SK-N-SH treated with all-trans-retinoic acid at 6 μM for 48 hours (cell line): ENCODE data around the gene ATP10B.

ENCODE experiments used
- ATAC-seq: fragments of 200-7000 bp; cut with Tn5 transposase; 3 replicates; pipeline ENCODE4 v1.9.1; 2020; ENCODE audit warnings: mild to moderate bottlenecking, moderate library complexity
- ARNTL ChIP-seq: fragments of 450-650 bp; formaldehyde crosslinking; IDR thresholded peaks from 2 replicates; pipeline ENCODE4 v1.5.0; 2020; ENCODE audit warnings: low read depth, mild to moderate bottlenecking, moderate library complexity, borderline replicate concordance
- BACH2 ChIP-seq: fragments of 250-450 bp; sonication (Bioruptor Pico); IDR thresholded peaks from 2 replicates; pipeline ENCODE4 v1.9.0; 2021; ENCODE audit warnings: mild to moderate bottlenecking, borderline replicate concordance
- CSDC2 ChIP-seq: fragments of 250-450 bp; sonication (Bioruptor Pico); IDR thresholded peaks from 2 replicates; pipeline ENCODE4 v1.5.0; 2020; ENCODE audit warnings: mild to moderate bottlenecking, moderate library complexity
- CSRNP3 ChIP-seq: fragments of 250-450 bp; sonication (Bioruptor Pico); IDR thresholded peaks from 2 replicates; pipeline ENCODE4 v1.5.1; 2021; ENCODE audit warnings: mild to moderate bottlenecking, moderate library complexity
- ESRRG ChIP-seq: fragments of 250-450 bp; sonication (Bioruptor Pico); IDR thresholded peaks from 2 replicates; pipeline ENCODE4 v1.6.1; 2021; ENCODE audit warnings: mild to moderate bottlenecking
- GLIS3 ChIP-seq: fragments of 250-450 bp; sonication (Bioruptor Pico); IDR thresholded peaks from 2 replicates; pipeline ENCODE4 v1.5.0; 2020; ENCODE audit warnings: mild to moderate bottlenecking, moderate library complexity
- ISL1 ChIP-seq: fragments of 250-450 bp; sonication (Bioruptor Pico); IDR thresholded peaks from 2 replicates; pipeline ENCODE4 v2.1.2; 2022; ENCODE audit warnings: mild to moderate bottlenecking, moderate library complexity
- OSR1 ChIP-seq: fragments of 250-450 bp; sonication (Bioruptor Pico); IDR thresholded peaks from 2 replicates; pipeline ENCODE4 v1.8.0; 2022; ENCODE audit warnings: moderate library complexity, mild to moderate bottlenecking, inconsistent platforms
- PATZ1 ChIP-seq: fragments of 250-450 bp; sonication (Bioruptor Pico); IDR thresholded peaks from 2 replicates; pipeline ENCODE4 v1.8.0; 2020; ENCODE audit warnings: mild to moderate bottlenecking, moderate library complexity, borderline replicate concordance
- POU6F1 ChIP-seq: fragments of 250-450 bp; sonication (Bioruptor Pico); IDR thresholded peaks from 2 replicates; pipeline ENCODE4 v1.8.0; 2021; ENCODE audit warnings: low read depth, mild to moderate bottlenecking, moderate library complexity, borderline replicate concordance
- PPARA ChIP-seq: fragments of 250-450 bp; sonication (Bioruptor Pico); IDR thresholded peaks from 2 replicates; pipeline ENCODE4 v1.5.0; 2020; ENCODE audit warnings: mild to moderate bottlenecking, borderline replicate concordance
- TCF4 ChIP-seq: fragments of 250-450 bp; sonication (Bioruptor Pico); IDR thresholded peaks from 2 replicates; pipeline ENCODE4 v1.8.0; 2021; ENCODE audit warnings: mild to moderate bottlenecking, moderate library complexity, borderline replicate concordance
- TOX ChIP-seq: fragments of 250-450 bp; sonication (Bioruptor Pico); IDR thresholded peaks from 2 replicates; pipeline ENCODE4 v1.8.0; 2021; ENCODE audit warnings: mild to moderate bottlenecking, moderate library complexity, borderline replicate concordance
- TSHZ2 ChIP-seq: fragments of 250-450 bp; sonication (Bioruptor Pico); IDR thresholded peaks from 2 replicates; pipeline ENCODE4 v1.5.0; 2020; ENCODE audit warnings: mild to moderate bottlenecking, moderate library complexity
- ZC3H10 ChIP-seq: fragments of 250-450 bp; sonication (Bioruptor Pico); IDR thresholded peaks from 2 replicates; pipeline ENCODE4 v1.5.1; 2021; ENCODE audit warnings: mild to moderate bottlenecking, moderate library complexity
- ZFP3 ChIP-seq: fragments of 250-450 bp; sonication (Bioruptor Pico); IDR thresholded peaks from 2 replicates; pipeline ENCODE4 v1.5.0; 2020; ENCODE audit warnings: mild to moderate bottlenecking, moderate library complexity
- ZFP30 ChIP-seq: fragments of 450-650 bp; formaldehyde crosslinking; IDR thresholded peaks from 2 replicates; pipeline ENCODE4 v1.5.0; 2022; ENCODE audit warnings: mild to moderate bottlenecking, moderate library complexity
- ZNF565 ChIP-seq: fragments of 450-650 bp; formaldehyde crosslinking; conservative IDR thresholded peaks from 2 replicates; pipeline ENCODE4 v1.5.0; 2020; ENCODE audit warnings: low read depth, mild to moderate bottlenecking, moderate library complexity
- ZNF70 ChIP-seq: fragments of 450-650 bp; formaldehyde crosslinking; IDR thresholded peaks from 2 replicates; pipeline ENCODE4 v1.5.0; 2020; ENCODE audit warnings: mild to moderate bottlenecking, moderate library complexity
- ZNF8 ChIP-seq: fragments of 450-650 bp; formaldehyde crosslinking; IDR thresholded peaks from 2 replicates; pipeline ENCODE4 v1.5.0; 2020; ENCODE audit warnings: mild to moderate bottlenecking, moderate library complexity

The ATP10B gene

GRCh38 chr5:160805376-160805775 is 46.6 kb downstream of the ATP10B start:
- no peak for TF ChIP-seq ARNTL (CRISPR knock-in tag)
- TF ChIP-seq ESRRG = no peak
- no peak for TF ChIP-seq ZC3H10 (CRISPR knock-in tag)
- no peak for TF ChIP-seq ZNF565
- no peak for TF ChIP-seq CSRNP3 (CRISPR knock-in tag)
- TF ChIP-seq PATZ1 (CRISPR knock-in tag) = no peak
- TF ChIP-seq ZNF70 = no peak
- no peak for ATAC-seq

GRCh38 chr5:160802592-160802991 is 49.4 kb downstream of the ATP10B start:
- no peak for ATAC-seq
- TF ChIP-seq ZNF565 (no peak), TCF4 (no peak), ZFP30 (CRISPR knock-in tag) (no peak), CSDC2 (CRISPR knock-in tag) (no peak), BACH2 (CRISPR knock-in tag) (no peak), POU6F1 (CRISPR knock-in tag) (no peak), TSHZ2 (CRISPR knock-in tag) (no peak), OSR1 (CRISPR knock-in tag) (no peak), ISL1 (CRISPR knock-in tag) (no peak), GLIS3 (CRISPR knock-in tag) (no peak), ESRRG (no peak)

- no peak for ATAC-seq
- TF ChIP-seq TCF4 (no peak), ZNF8 (CRISPR knock-in tag) (no peak), PPARA (CRISPR knock-in tag) (no peak)
These were observed 51.4 kb downstream of the ATP10B start for GRCh38 chr5:160800375-160801275.

GRCh38 chr5:160799184-160799583 is 52.8 kb downstream of the ATP10B start:
- no peak for ATAC-seq
- no peak for TF ChIP-seq PPARA (CRISPR knock-in tag)
- TF ChIP-seq POU6F1 (CRISPR knock-in tag) = no peak
- no peak for TF ChIP-seq ESRRG
- TF ChIP-seq TOX (CRISPR knock-in tag) = no peak
- no peak for TF ChIP-seq ZFP30 (CRISPR knock-in tag)
- no peak for TF ChIP-seq CSRNP3 (CRISPR knock-in tag)
- TF ChIP-seq ZNF8 (CRISPR knock-in tag) = no peak
- TF ChIP-seq CSDC2 (CRISPR knock-in tag) = no peak
- TF ChIP-seq ZFP3 = no peak
